Trophoblast cell (in vitro differentiated cells and primary cell): ENCODE data around the gene TBX6.

ENCODE experiments used
- DNase-seq, 2 donors: peaks; one replicate each; pipeline ENCODE4 v3.0.0-alpha.2; 2016
- H2AFZ ChIP-seq: 2 replicates; pipeline ENCODE4 v1.6.1; 2013; ENCODE audit warnings: low read length, moderate library complexity, mild to moderate bottlenecking; ENCODE audit not compliant: insufficient read depth, poor library complexity
- H2AK5ac ChIP-seq: 2 replicates; pipeline ENCODE4 v1.6.1; 2013; ENCODE audit warnings: mild to moderate bottlenecking, low read length
- H2BK120ac ChIP-seq: 2 replicates; pipeline ENCODE4 v1.6.1; 2013; ENCODE audit warnings: low read length, mild to moderate bottlenecking, moderate library complexity; ENCODE audit not compliant: insufficient read depth, poor library complexity
- H2BK12ac ChIP-seq: 2 replicates; pipeline ENCODE4 v1.6.1; 2013; ENCODE audit warnings: mild to moderate bottlenecking, low read length, moderate library complexity
- H2BK5ac ChIP-seq: 2 replicates; pipeline ENCODE4 v1.6.1; 2013; ENCODE audit warnings: low read length, low read depth, moderate library complexity, mild to moderate bottlenecking; ENCODE audit not compliant: poor library complexity
- H3K14ac ChIP-seq: 2 replicates; pipeline ENCODE4 v1.6.1; 2013; ENCODE audit warnings: mild to moderate bottlenecking, low read length
- H3K18ac ChIP-seq: 2 replicates; pipeline ENCODE4 v1.6.1; 2013; ENCODE audit warnings: mild to moderate bottlenecking, low read length
- H3K23ac ChIP-seq: 2 replicates; pipeline ENCODE4 v1.6.1; 2013; ENCODE audit warnings: low read length
- H3K27ac ChIP-seq: 2 replicates; pipeline ENCODE4 v1.5.1; 2013; ENCODE audit warnings: low read depth, mild to moderate bottlenecking, inconsistent platforms, low read length, moderate library complexity
- H3K27me3 ChIP-seq: 2 replicates; pipeline ENCODE4 v1.6.1; 2013; ENCODE audit warnings: inconsistent platforms, mild to moderate bottlenecking, low read length, moderate library complexity; ENCODE audit not compliant: insufficient read depth
- H3K36me3 ChIP-seq, 2 experiments: 1 replicate in 1 of 2; 2 replicates in 1 of 2; pipeline ENCODE4 v1.6.1; 2013; ENCODE audit warnings: low read length in 2 of 2, mild to moderate bottlenecking in 2 of 2, moderate library complexity in 1 of 2; ENCODE audit not compliant: insufficient read depth in 2 of 2, control insufficient read depth in 1 of 2
- H3K4ac ChIP-seq: 2 replicates; pipeline ENCODE4 v1.6.1; 2013; ENCODE audit warnings: low read depth, mild to moderate bottlenecking, low read length, moderate library complexity
- H3K4me1 ChIP-seq, 2 experiments: 1 replicate in 1 of 2; 2 replicates in 1 of 2; pipeline ENCODE4 v1.6.1; 2013; ENCODE audit warnings: low read length in 2 of 2, mild to moderate bottlenecking in 2 of 2, moderate library complexity in 1 of 2; ENCODE audit not compliant: insufficient read depth in 2 of 2, control insufficient read depth in 1 of 2
- H3K4me2 ChIP-seq: 2 replicates; pipeline ENCODE4 v1.6.1; 2013; ENCODE audit warnings: inconsistent platforms, mild to moderate bottlenecking, low read length, moderate library complexity
- H3K4me3 ChIP-seq: 2 replicates; pipeline ENCODE4 v1.5.1; 2013; ENCODE audit warnings: mild to moderate bottlenecking, low read depth, low read length, inconsistent platforms
- H3K79me1 ChIP-seq: one replicate; pipeline ENCODE4 v1.6.1; 2013; ENCODE audit warnings: low read length
- H3K79me2 ChIP-seq: 2 replicates; pipeline ENCODE4 v1.6.1; 2013; ENCODE audit warnings: low read length, mild to moderate bottlenecking; ENCODE audit not compliant: control insufficient read depth, insufficient read depth, poor library complexity
- H3K9ac ChIP-seq: 2 replicates; pipeline ENCODE4 v1.6.1; 2013; ENCODE audit warnings: mild to moderate bottlenecking, low read length
- H3K9me3 ChIP-seq: 2 replicates; pipeline ENCODE4 v1.6.1; 2013; ENCODE audit warnings: low read depth, mild to moderate bottlenecking, control low read depth, inconsistent platforms, low read length; ENCODE audit not compliant: insufficient read depth
- H4K12ac ChIP-seq: 2 replicates; pipeline ENCODE4 v1.6.1; 2013; ENCODE audit warnings: low read depth, mild to moderate bottlenecking, low read length, moderate library complexity
- H4K8ac ChIP-seq: 2 replicates; pipeline ENCODE4 v1.6.1; 2013; ENCODE audit warnings: low read depth, mild to moderate bottlenecking, low read length, moderate library complexity
- H4K91ac ChIP-seq: one replicate; pipeline ENCODE4 v1.6.1; 2013; ENCODE audit warnings: low read depth, mild to moderate bottlenecking, low read length, moderate library complexity
- WGBS: extraction: QIAGEN DNeasy Blood & Tissue Kit; methylation state at CpG from one replicate; pipeline ENCODE4 v1.1.7; 2013; ENCODE audit warnings: missing lambda C conversion rate; ENCODE audit not compliant: insufficient read length, insufficient coverage; ENCODE audit errors: extremely low coverage; 5-methylcytosine and 5-hydroxymethylcytosine counted together

The TBX6 gene

GRCh38 chr16:30086291-30087140 is 5.2 kb downstream of the TBX6 start:
- Histone ChIP-seq H3K23ac (no peak overlapping the region), H2BK5ac (no peak overlapping the region), H3K27me3 (no peaks in the 10 kb centered on the region), H3K27ac (no peak overlapping the region), H4K12ac (no peak overlapping the region), H3K4me3 (no peak overlapping the region), H4K91ac (no peak overlapping the region), H3K9me3 (peaks cover 9% of the 10 kb centered on the region), H3K4me1 (peaks cover 11 to 19% of the 10 kb centered on the region in 2 experiments), H3K4me2 (no peak overlapping the region), H3K79me1 (peaks cover 14% of the 10 kb centered on the region), H2AK5ac (no peak overlapping the region), H2BK120ac (no peak overlapping the region), H3K9ac (no peak overlapping the region), H3K36me3 (peaks cover 44% of the 10 kb centered on the region in 2 experiments), H3K79me2 (peaks cover 3% of the 10 kb centered on the region), H4K8ac (no peak overlapping the region), H3K18ac (no peak overlapping the region), H2BK12ac (no peak overlapping the region), H2AFZ (no peak overlapping the region), H3K4ac (no peak overlapping the region), H3K14ac (no peak overlapping the region)
- WGBS: no CpG with 5 or more reads among the region's 27 CpGs
- DNase-seq: no peak

GRCh38 chr16:30085820-30086219 is 5.9 kb downstream of the TBX6 start:
- Histone ChIP-seq H4K12ac (no peak overlapping the region), H3K23ac (no peak overlapping the region), H3K79me2 (peaks cover 2% of the 10 kb centered on the region), H2BK12ac (no peak overlapping the region), H3K36me3 (peaks cover 50% of the 10 kb centered on the region in 2 experiments), H4K91ac (no peak overlapping the region), H3K14ac (no peak overlapping the region), H4K8ac (no peak overlapping the region), H3K4ac (no peak overlapping the region), H2AK5ac (no peak overlapping the region), H3K18ac (no peak overlapping the region), H3K4me3 (no peak overlapping the region), H2BK120ac (no peak overlapping the region), H2AFZ (no peak overlapping the region), H3K9ac (no peak overlapping the region), H3K4me1 (peaks cover 8 to 12% of the 10 kb centered on the region in 2 experiments), H3K79me1 (peaks cover 8% of the 10 kb centered on the region), H3K27me3 (no peaks in the 10 kb centered on the region), H3K27ac (no peak overlapping the region), H3K4me2 (no peak overlapping the region), H2BK5ac (no peak overlapping the region), H3K9me3 (peaks cover 9% of the 10 kb centered on the region)
- DNase-seq: no peak
- no CpG with 5 or more reads among the region's 6 CpGs for whole genome bisulfite sequencing

- Histone ChIP-seq H3K79me2 (no peaks in the 10 kb centered on the region), H3K18ac (no peak overlapping the region), H3K4me2 (no peak overlapping the region), H4K91ac (no peak overlapping the region), H3K4ac (no peak overlapping the region), H4K8ac (no peak overlapping the region), H3K36me3 (peaks cover 53% of the 10 kb centered on the region in 2 experiments), H3K27me3 (no peaks in the 10 kb centered on the region), H3K9ac (no peak overlapping the region), H4K12ac (no peak overlapping the region), H3K79me1 (peaks cover 2% of the 10 kb centered on the region), H2BK5ac (no peak overlapping the region), H2AK5ac (no peak overlapping the region), H3K14ac (no peak overlapping the region), H2BK12ac (no peak overlapping the region), H3K9me3 (peaks cover 9% of the 10 kb centered on the region), H2AFZ (no peak overlapping the region), H3K4me3 (no peak overlapping the region), H3K4me1 (peaks cover 2 to 7% of the 10 kb centered on the region in 2 experiments), H3K27ac (no peak overlapping the region), H3K23ac (no peak overlapping the region), H2BK120ac (no peak overlapping the region)
- no peak for DNase-seq
- no CpG with 5 or more reads among the region's 3 CpGs for WGBS
Measured at GRCh38 chr16:30085247-30085646, 6.5 kb downstream of the TBX6 start.

GRCh38 chr16:30084816-30085159 is 6.9 kb downstream of the TBX6 start:
- Histone ChIP-seq H3K4me3 (no peak overlapping the region), H3K36me3 (peaks cover 55% of the 10 kb centered on the region in 2 experiments), H2BK5ac (no peak overlapping the region), H3K27me3 (no peaks in the 10 kb centered on the region), H2AK5ac (no peak overlapping the region), H3K9ac (no peak overlapping the region), H4K91ac (no peak overlapping the region), H3K79me1 (no peaks in the 10 kb centered on the region), H3K4ac (no peak overlapping the region), H3K4me1 (peaks cover 0 to 3% of the 10 kb centered on the region in 2 experiments), H3K14ac (no peak overlapping the region), H3K9me3 (peaks cover 9% of the 10 kb centered on the region), H2AFZ (no peak overlapping the region), H3K4me2 (no peak overlapping the region), H3K27ac (no peak overlapping the region), H3K79me2 (no peaks in the 10 kb centered on the region), H4K8ac (no peak overlapping the region), H2BK12ac (no peak overlapping the region), H3K23ac (no peak overlapping the region), H3K18ac (no peak overlapping the region), H2BK120ac (no peak overlapping the region), H4K12ac (no peak overlapping the region)
- DNase-seq: no peak
- WGBS: no CpG with 5 or more reads among the region's 17 CpGs
